Activated B cell treated with CpG ODN at 0.5 μM for 24 hours (primary cell): ENCODE measurements around the gene FBXO36. TPM values are rescaled to one million over a fixed set of nuclear protein-coding genes. Genes with fewer than 3 reads are reported as not detected.
"Not testable (repeated sequence)": the region's sequence is repeated elsewhere in the genome, so short reads cannot be mapped to it uniquely, and the experiment has no call there.

Experiments
- ATAC-seq: fragments of 200-7000 bp; cut with Tn5 transposase; one replicate; pipeline ENCODE4 v1.10.0; 2021; ENCODE audit warnings: low read depth, mild to moderate bottlenecking, moderate library complexity
- CTCF ChIA-PET: fragments of 350-600 bp; sonication (Branson Sonifier 250); formaldehyde crosslinking; loops from one replicate; lab custom pipeline; 2021; ENCODE audit warnings: antibody characterized with exemption; lab: Charles Lee
- POLR2A ChIA-PET: fragments of 350-600 bp; sonication (Branson Sonifier 250); formaldehyde crosslinking; loops from one replicate; lab custom pipeline; 2021; ENCODE audit warnings: antibody characterized with exemption; lab: Charles Lee
- DNase-seq: peaks from one replicate; pipeline ENCODE4 v3.0.0; 2022
- H3K27ac Mint-ChIP-seq: one replicate; pipeline ENCODE4 v1.8.0; 2020; ENCODE audit warnings: mixed read lengths
- H3K27me3 Mint-ChIP-seq: one replicate; pipeline ENCODE4 v1.8.0; 2021; ENCODE audit warnings: mixed read lengths
- H3K36me3 Mint-ChIP-seq: one replicate; pipeline ENCODE4 v1.8.0; 2021; ENCODE audit warnings: low read depth, mixed read lengths
- H3K4me1 Mint-ChIP-seq: one replicate; pipeline ENCODE4 v1.8.0; 2021; ENCODE audit warnings: mixed read lengths
- H3K4me3 Mint-ChIP-seq: one replicate; pipeline ENCODE4 v1.8.0; 2020; ENCODE audit warnings: mild to moderate bottlenecking, mixed read lengths
- H3K9me3 Mint-ChIP-seq: one replicate; pipeline ENCODE4 v1.8.0; 2020; ENCODE audit warnings: mixed read lengths
- CTCF ChIP-seq: fragments of 200-600 bp; IDR thresholded peaks from one replicate; pipeline ENCODE4 v1.8.0; 2022; ENCODE audit warnings: antibody characterized with exemption, mild to moderate bottlenecking
- intact Hi-C: fragments of 100-400 bp; cut with micrococcal nuclease; formaldehyde crosslinking; loops from one replicate; pipeline ENCODE4 v1.15.1; 2024
- total RNA-seq: library from RNA; stranded (reverse); gene quantifications from 2 replicates; pipeline ENCODE4 v1.2.3, GENCODE V29; 2022

FBXO36 gene
- total RNA-seq, 1 donor from 2014 or later = 0.89 TPM

GRCh38 chr2:229955663-229956062, 33.4 kb downstream of the FBXO36 start:
- ChIA-PET CTCF (no interaction called here), POLR2A (no interaction called here)
- no peak for TF ChIP-seq CTCF
- no peaks in the 10 kb centered on the region for H3K4me1 Mint-ChIP-seq
- H3K36me3 Mint-ChIP-seq = no peaks in the 10 kb centered on the region
- no peak overlapping the region for H3K27ac Mint-ChIP-seq
- no peak for ATAC-seq
- no peaks in the 10 kb centered on the region for H3K9me3 Mint-ChIP-seq
- H3K4me3 Mint-ChIP-seq = no peak overlapping the region
- H3K27me3 Mint-ChIP-seq = no peaks in the 10 kb centered on the region
- no peak for DNase-seq
- intact Hi-C loops = no loop called here

GRCh38 chr2:229956491-229956890, 34.2 kb downstream of the FBXO36 start:
- no peaks in the 10 kb centered on the region for H3K9me3 Mint-ChIP-seq
- no peaks in the 10 kb centered on the region for H3K36me3 Mint-ChIP-seq
- intact Hi-C loops = no loop called here
- no peak overlapping the region for H3K4me3 Mint-ChIP-seq
- ChIA-PET CTCF (no interaction called here), POLR2A (no interaction called here)
- no peaks in the 10 kb centered on the region for H3K27me3 Mint-ChIP-seq
- no peak for ATAC-seq
- H3K4me1 Mint-ChIP-seq = no peaks in the 10 kb centered on the region
- no peak for DNase-seq
- TF ChIP-seq CTCF = no peak
- no peak overlapping the region for H3K27ac Mint-ChIP-seq

- intact Hi-C loops, DNase-seq, H3K27me3 Mint-ChIP-seq, H3K4me3 Mint-ChIP-seq, CTCF ChIA-PET, H3K27ac Mint-ChIP-seq, POLR2A ChIA-PET, H3K9me3 Mint-ChIP-seq, ATAC-seq, H3K36me3 Mint-ChIP-seq, H3K4me1 Mint-ChIP-seq: not testable (repeated sequence)
Observed at GRCh38 chr2:229963596-229963995, 41.3 kb downstream of the FBXO36 start.

- Mint-ChIP-seq H3K9me3 (no peaks in the 10 kb centered on the region), H3K27me3 (no peaks in the 10 kb centered on the region), H3K4me3 (no peak overlapping the region), H3K4me1 (no peaks in the 10 kb centered on the region), H3K36me3 (no peaks in the 10 kb centered on the region), H3K27ac (no peak overlapping the region)
- ATAC-seq (no peak), DNase-seq (no peak)
- TF ChIP-seq CTCF = no peak
- intact Hi-C loops = no loop called here
- CTCF ChIA-PET = no interaction called here
- POLR2A ChIA-PET = no interaction called here
Observed at GRCh38 chr2:229969921-229970320, 47.6 kb downstream of the FBXO36 start.

GRCh38 chr2:229970406-229970805, 48.1 kb downstream of the FBXO36 start:
- POLR2A ChIA-PET = no interaction called here
- Mint-ChIP-seq H3K27me3 (no peaks in the 10 kb centered on the region), H3K27ac (no peak overlapping the region), H3K4me3 (no peak overlapping the region), H3K36me3 (no peaks in the 10 kb centered on the region), H3K4me1 (no peaks in the 10 kb centered on the region), H3K9me3 (no peaks in the 10 kb centered on the region)
- intact Hi-C loops = no loop called here
- ATAC-seq (no peak), DNase-seq (no peak)
- no peak for TF ChIP-seq CTCF
- CTCF ChIA-PET = no interaction called here

- TF ChIP-seq CTCF = no peak
- Mint-ChIP-seq H3K27ac (no peak overlapping the region), H3K4me1 (no peaks in the 10 kb centered on the region), H3K9me3 (no peaks in the 10 kb centered on the region), H3K36me3 (no peaks in the 10 kb centered on the region), H3K4me3 (no peak overlapping the region), H3K27me3 (no peaks in the 10 kb centered on the region)
- CTCF ChIA-PET = no interaction called here
- intact Hi-C loops = no loop called here
- ATAC-seq (no peak), DNase-seq (no peak)
- POLR2A ChIA-PET = no interaction called here
Observed at GRCh38 chr2:229971298-229971790, 49.0 kb downstream of the FBXO36 start.
